Stimulated activated CD4-positive, alpha-beta T cell treated with anti-CD3 and anti-CD28 coated beads, Interleukin-12 subunit alpha, Interleukin-12 subunit beta, amount 100 ng/mL, for 4 hours (primary cell): Measurements from ENCODE around the gene C4A.
"Not testable (repeated sequence)": the region's sequence is repeated elsewhere in the genome, so short reads cannot be mapped to it uniquely, and the experiment has no call there.

ENCODE experiments used
- DNase-seq: peaks from one replicate; pipeline ENCODE4 v3.0.0-alpha.2; 2020

C4A gene

GRCh38 chr6:31981744-31982143, at the start of gene C4A:
TSS of gene C4A (plus strand) at chr6:31982057. CDS start at chr6:31982108, 51 bp downstream.
- not testable (repeated sequence) for DNase-seq

DNA sequence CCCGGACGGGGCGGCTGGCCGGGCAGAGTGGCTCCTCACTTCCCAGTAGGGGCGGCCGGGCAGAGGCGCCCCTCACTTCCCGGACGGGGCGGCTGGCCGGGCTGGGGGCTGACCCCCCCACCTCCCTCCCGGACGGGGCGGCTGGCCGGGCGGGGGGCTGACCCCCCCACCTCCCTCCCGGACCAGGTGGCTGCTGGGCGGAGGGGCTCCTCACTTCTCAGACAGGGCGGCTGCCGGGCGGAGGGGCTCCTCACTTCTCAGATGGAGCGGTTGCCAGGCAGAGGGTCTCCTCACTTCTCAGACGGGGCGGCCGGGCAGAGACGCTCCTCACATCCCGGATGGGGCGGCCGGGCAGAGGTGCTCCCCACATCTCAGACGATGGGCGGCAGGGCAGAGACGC, 49.7 kb upstream of the C4A start:
- DNase-seq = not testable (repeated sequence)

- DNase-seq = no peak
These were observed 48.3 kb upstream of the C4A start for GRCh38 chr6:31933537-31933936.

DNA sequence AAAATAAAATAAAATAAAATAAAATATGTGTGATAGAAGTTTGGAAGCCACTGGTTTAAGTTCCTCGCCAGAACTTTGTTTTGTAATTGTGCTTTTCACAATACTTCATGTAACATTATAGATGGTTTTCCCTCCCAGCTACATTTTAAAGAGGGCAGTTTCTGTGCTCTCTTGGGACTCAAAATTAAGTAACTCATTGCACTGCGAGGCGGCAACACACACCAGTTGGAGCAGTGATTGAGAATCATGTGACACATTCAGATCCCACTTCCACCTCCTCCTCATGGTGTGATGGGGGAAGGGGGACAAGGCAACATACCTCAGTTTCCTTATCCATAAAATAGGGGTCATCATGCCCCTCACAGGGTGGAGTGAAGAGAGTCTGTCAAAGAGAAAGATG, 46.8 kb upstream of the C4A start:
- DNase-seq = no peak

- DNase-seq = no peak
These were observed 46.0 kb upstream of the C4A start for GRCh38 chr6:31935823-31936222.

DNA sequence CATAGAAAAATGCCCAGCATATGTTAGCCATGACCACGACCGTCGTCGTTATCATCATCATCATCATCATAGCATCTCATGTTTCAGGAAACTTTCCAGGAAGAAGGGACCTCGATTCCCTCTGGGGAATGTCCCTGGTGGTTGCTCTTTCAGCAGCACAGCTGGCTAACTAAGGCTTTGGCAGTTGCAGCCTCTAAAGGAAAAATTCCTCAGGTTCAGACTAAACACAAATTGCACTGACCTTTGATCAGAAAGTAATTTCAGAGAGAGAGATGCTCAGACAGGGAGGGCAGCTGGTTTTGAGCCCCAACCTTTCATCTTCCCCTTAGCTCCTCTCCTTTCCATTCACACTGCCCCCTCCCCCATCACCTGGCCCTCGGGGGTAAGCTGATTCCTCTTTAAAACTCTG, 41.6 kb upstream of the C4A start:
- no peak for DNase-seq

DNA sequence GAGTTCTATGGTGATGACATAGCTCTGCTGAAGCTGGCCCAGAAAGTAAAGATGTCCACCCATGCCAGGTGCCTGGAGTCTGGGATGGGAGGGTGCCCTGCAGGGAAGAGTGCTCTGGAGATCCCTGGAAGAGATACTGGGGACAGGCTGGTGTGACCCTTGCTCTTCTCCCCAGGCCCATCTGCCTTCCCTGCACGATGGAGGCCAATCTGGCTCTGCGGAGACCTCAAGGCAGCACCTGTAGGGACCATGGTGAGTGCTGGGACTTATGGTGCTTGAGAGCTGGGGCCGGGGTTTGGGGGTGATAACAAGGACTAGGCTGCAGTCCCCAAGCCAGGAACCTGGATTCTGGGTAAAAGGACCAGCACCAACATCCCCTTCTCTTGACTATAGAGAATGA, 38.1 kb upstream of the C4A start:
- no peak for DNase-seq

- DNase-seq = no peak
These were observed 36.7 kb upstream of the C4A start for GRCh38 chr6:31945154-31945506.

DNA sequence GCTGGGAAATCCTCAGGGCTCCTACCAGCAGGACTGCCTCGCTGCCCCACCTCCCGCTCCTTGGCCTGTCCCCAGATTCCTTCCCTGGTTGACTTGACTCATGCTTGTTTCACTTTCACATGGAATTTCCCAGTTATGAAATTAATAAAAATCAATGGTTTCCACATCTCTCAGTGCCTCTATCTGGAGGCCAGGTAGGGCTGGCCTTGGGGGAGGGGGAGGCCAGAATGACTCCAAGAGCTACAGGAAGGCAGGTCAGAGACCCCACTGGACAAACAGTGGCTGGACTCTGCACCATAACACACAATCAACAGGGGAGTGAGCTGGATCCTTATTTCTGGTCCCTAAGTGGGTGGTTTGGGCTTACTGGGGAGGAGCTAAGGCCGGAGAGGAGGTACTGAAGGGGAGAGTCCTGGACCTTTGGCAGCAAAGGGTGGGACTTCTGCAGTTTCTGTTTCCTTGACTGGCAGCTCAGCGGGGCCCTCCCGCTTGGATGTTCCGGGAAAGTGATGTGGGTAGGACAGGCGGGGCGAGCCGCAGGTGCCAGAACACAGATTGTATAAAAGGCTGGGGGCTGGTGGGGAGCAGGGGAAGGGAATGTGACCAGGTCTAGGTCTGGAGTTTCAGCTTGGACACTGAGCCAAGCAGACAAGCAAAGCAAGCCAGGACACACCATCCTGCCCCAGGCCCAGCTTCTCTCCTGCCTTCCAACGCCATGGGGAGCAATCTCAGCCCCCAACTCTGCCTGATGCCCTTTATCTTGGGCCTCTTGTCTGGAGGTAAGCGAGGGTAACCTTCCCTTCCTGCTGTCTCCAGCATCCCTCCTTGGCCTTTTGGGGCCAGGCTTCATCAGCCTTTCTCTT, 36.1 kb upstream of the C4A start, which contains the start of gene CFB:
Gene CFB, plus strand, starts transcription at position 589 of the 863 bp plus-strand sequence. Its CDS starts 127 bp downstream, at position 716.
- DNase-seq = no peak

GRCh38 chr6:31946370-31946885, 35.4 kb upstream of the C4A start:
- DNase-seq = no peak

GRCh38 chr6:31947070-31947675, 34.7 kb upstream of the C4A start:
- DNase-seq = no peak

GRCh38 chr6:31947864-31948263, 34.0 kb upstream of the C4A start:
- no peak for DNase-seq

GRCh38 chr6:31948306-31948705, 33.6 kb upstream of the C4A start:
- no peak for DNase-seq

GRCh38 chr6:31948753-31949413, 33.0 kb upstream of the C4A start:
- DNase-seq = no peak

DNA sequence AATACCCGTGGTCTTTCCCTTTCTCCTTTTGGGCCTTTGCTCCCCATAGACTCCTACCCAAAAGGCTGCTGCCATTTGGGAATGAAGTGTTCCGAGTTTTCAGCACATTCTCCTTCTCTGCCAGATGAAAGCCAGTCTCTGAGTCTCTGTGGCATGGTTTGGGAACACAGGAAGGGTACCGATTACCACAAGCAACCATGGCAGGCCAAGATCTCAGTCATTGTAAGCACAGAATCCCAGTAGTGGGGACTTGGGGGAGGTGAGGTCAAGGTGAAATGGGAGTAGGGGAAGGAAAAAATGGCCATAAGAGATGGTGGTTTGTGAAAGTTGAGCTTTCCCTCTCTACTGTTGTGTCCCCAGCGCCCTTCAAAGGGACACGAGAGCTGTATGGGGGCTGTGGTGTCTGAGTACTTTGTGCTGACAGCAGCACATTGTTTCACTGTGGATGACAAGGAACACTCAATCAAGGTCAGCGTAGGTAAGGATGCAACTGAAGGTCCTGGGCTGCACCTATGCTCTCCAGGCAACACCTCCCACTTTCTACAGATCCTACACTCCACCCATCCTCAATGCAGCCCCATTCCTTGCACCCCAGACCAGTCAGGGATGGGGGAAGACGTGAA, 31.8 kb upstream of the C4A start:
- DNase-seq = no peak

- peak; percentile 28 for DNase-seq
These were observed 29.6 kb upstream of the C4A start for GRCh38 chr6:31952140-31952805.

- no peak for DNase-seq
These were observed 29.0 kb upstream of the C4A start for GRCh38 chr6:31952890-31953289.

- no peak for DNase-seq
These were observed 27.3 kb upstream of the C4A start for GRCh38 chr6:31954511-31954910.

DNA sequence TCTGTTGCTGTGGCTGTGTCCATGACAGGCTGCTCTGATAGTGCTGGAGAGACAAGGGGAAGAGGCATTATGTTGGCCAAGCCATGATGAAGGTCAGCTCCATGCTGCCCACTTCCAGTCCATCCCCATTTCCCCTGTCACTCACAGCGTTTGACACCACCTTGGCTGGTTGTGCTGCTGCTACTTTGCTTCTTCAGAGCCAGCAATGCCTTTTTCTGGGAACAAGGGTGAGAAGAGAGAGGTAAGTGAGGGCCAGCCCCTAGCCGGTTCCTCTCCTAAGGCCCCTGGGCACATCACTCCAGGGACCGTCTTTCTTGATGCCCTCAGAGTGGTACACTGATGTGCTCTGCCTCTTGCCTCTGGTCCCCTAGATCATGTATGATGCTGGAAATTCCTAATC, 25.1 kb upstream of the C4A start:
- DNase-seq = no peak

- no peak for DNase-seq
These were observed 23.5 kb upstream of the C4A start for GRCh38 chr6:31958412-31958740.

GRCh38 chr6:31958741-31959739, 22.8 kb upstream of the C4A start, which contains the start of the genes NELFE and SKIC2:
TSS of gene NELFE (minus strand) at chr6:31958971. CDS start at chr6:31958446, 525 bp downstream.
TSS of gene SKIC2 (plus strand) at chr6:31959175. CDS start at chr6:31959193, 18 bp downstream.
- DNase-seq = peak; percentile 98
